GM12872 (cell line): Measurements from ENCODE around the gene RWDD4.

ENCODE experiments used
- TF ChIP-seq, protein P1 (sequence below): IDR thresholded peaks from 3 replicates; pipeline ENCODE4 v1.5.1; 2011; ENCODE audit warnings: low read depth, mild to moderate bottlenecking, low read length, moderate library complexity; ENCODE audit not compliant: insufficient read depth

RWDD4 gene

GRCh38 chr4:183659872-183660242, 872 bp upstream of the RWDD4 start:
- TF ChIP-seq, protein P1, sequence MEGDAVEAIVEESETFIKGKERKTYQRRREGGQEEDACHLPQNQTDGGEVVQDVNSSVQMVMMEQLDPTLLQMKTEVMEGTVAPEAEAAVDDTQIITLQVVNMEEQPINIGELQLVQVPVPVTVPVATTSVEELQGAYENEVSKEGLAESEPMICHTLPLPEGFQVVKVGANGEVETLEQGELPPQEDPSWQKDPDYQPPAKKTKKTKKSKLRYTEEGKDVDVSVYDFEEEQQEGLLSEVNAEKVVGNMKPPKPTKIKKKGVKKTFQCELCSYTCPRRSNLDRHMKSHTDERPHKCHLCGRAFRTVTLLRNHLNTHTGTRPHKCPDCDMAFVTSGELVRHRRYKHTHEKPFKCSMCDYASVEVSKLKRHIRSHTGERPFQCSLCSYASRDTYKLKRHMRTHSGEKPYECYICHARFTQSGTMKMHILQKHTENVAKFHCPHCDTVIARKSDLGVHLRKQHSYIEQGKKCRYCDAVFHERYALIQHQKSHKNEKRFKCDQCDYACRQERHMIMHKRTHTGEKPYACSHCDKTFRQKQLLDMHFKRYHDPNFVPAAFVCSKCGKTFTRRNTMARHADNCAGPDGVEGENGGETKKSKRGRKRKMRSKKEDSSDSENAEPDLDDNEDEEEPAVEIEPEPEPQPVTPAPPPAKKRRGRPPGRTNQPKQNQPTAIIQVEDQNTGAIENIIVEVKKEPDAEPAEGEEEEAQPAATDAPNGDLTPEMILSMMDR: no peak

DNA sequence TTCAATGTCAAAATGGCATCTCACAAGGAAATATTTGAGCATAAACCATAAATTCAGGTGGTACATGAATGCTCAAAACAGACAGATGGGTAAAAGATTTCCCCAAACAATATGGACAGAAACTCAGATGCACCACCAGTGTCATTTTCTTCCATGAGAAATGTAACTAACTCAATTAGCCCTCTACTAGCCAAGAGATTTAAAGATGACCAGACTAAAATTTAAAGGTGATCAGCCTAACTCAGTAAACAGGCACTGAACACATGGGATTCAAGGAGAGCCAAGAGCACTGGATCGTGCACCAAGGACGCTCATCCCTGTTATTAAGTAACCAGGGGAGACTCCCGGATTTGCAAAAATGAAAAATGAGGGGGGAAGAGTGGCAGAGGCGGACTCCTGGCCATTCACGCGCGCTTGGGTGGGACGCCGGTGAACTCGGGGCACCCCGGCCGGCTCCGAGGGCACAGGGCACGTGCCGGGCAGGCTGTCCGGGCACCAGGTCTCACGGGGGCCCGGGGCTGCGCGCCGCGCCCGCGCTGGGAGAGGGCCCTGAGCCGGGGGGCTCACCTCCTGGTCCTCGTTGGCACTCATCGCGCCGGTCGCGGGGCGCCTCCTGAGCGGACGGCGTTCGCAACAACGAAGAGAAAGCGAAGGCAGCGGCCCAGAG, 490 bp downstream of the RWDD4 start:
- TF ChIP-seq, protein P1: no peak

DNA sequence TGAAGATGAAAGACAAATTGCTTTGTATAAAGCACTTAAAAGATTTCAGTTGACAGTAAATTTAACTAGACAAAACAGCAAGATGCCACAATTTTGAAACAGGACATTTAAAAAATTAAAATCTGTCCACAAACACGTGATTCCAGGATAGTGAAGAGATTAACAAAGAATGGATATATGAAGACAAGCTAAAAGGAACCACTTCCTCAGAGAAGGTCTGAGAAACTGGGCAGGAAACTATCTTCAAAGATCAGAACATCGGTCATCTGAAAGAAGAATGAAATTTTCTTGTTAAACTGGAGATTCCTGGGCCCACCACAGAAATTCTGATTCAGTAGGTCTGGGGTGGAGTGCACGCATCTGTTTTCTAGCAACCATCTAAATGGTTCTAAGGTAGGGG, 1.4 kb downstream of the RWDD4 start:
- TF ChIP-seq, protein P1: no peak

DNA sequence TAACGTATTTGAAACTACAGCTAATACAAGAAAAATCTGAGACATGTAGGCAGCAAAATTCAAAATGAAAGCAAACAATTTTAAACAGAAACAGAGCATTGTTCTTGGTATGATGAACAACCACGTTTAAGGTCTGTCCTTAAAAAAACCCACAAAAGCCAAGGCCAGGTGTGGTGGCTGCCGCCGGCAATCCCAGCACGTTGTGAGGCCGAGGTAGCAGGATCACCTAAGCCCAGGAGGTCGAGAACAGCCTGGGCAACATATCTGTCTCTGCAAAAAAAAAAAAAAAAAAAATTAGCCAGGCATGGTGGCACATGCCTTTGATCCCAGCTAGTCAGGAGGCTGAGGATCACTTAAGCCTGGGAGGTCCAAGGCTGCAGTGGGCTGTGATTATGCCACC, 13.7 kb downstream of the RWDD4 start:
- TF ChIP-seq, protein P1: no peak

DNA sequence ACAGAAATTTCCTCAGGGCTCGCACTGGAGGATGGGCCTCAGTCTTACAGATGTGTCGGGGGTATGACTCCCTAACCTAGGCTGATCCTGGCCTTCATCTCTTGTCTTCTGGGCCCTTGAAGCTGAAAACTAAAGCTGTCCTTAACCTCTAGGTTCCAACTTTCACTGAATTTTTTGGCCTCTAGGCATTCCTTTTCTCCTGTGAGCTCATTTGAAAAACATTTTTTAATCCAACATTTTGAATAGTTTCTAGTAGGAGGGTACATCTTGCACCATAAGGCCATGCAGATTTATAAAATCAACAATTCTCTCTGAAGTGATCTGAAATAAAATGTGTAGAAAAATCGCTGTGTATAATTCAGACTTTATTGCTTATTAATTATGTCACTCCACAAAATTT, 19.7 kb downstream of the RWDD4 start:
- TF ChIP-seq, protein P1: no peak

GRCh38 chr4:183638436-183638835, 20.5 kb downstream of the RWDD4 start:
- TF ChIP-seq, protein P1: no peak

- TF ChIP-seq, protein P1: no peak
Measured at GRCh38 chr4:183637461-183637860, 21.5 kb downstream of the RWDD4 start.

- TF ChIP-seq, protein P1: no peak
Measured at GRCh38 chr4:183636923-183637322, 22.1 kb downstream of the RWDD4 start.
